Inferior parietal cortex (tissue), 1 donor: ENCODE measurements around the gene MTCH2.

ENCODE experiments used
- DNase-seq: peaks from one replicate; pipeline ENCODE4 v3.0.0-alpha.2; 2016; ENCODE audit errors: extremely low spot score

The MTCH2 gene

GRCh38 chr11:47589977-47590861 is 52.1 kb downstream of the MTCH2 start:
- no peak for DNase-seq

GRCh38 chr11:47589584-47589976 is 52.8 kb downstream of the MTCH2 start:
- no peak for DNase-seq

GRCh38 chr11:47589118-47589517 is 53.2 kb downstream of the MTCH2 start:
- no peak for DNase-seq

GRCh38 chr11:47587723-47588326 is 54.5 kb downstream of the MTCH2 start:
- peak; percentile 9 for DNase-seq

- DNase-seq = no peak
Measured at GRCh38 chr11:47587039-47587716, 55.2 kb downstream of the MTCH2 start.

GRCh38 chr11:47586098-47586855 is 56.1 kb downstream of the MTCH2 start, which contains the start of gene FAM180B:
FAM180B (plus strand) TSS chr11:47586678; CDS start chr11:47586769, 91 bp downstream.
- DNase-seq = no peak

- peak; percentile 5 for DNase-seq
Measured at GRCh38 chr11:47583844-47584243, 58.5 kb downstream of the MTCH2 start.

GRCh38 chr11:47578524-47579494 is 63.5 kb downstream of the MTCH2 start, which contains the start of the genes KBTBD4 and NDUFS3:
KBTBD4 (minus strand) TSS chr11:47578970; CDS start chr11:47578951, 19 bp downstream.
NDUFS3 (plus strand) TSS chr11:47579074; CDS start chr11:47579092, 18 bp downstream.
- DNase-seq = peak; percentile 96

- no peak for DNase-seq
Measured at GRCh38 chr11:47577460-47578041, 64.8 kb downstream of the MTCH2 start.

- DNase-seq = peak; percentile 31
Measured at GRCh38 chr11:47573321-47573720, 69.0 kb downstream of the MTCH2 start.

- peak; percentile 17 for DNase-seq
Measured at GRCh38 chr11:47572715-47573255, 69.6 kb downstream of the MTCH2 start.

GRCh38 chr11:47571895-47572294 is 70.5 kb downstream of the MTCH2 start:
- DNase-seq = no peak

- no peak for DNase-seq
Measured at GRCh38 chr11:47571357-47571729, 71.0 kb downstream of the MTCH2 start.

- DNase-seq = no peak
Measured at GRCh38 chr11:47570651-47571356, 71.6 kb downstream of the MTCH2 start.

GRCh38 chr11:47569646-47570045 is 72.7 kb downstream of the MTCH2 start:
- DNase-seq = no peak
